DND-41 (cell line): Measurements from ENCODE around the gene TMCC2.
"Not testable (repeated sequence)": the region's sequence is repeated elsewhere in the genome, so short reads cannot be mapped to it uniquely, and the experiment has no call there.

Experiments
- ATAC-seq: fragments of 200-7000 bp; cut with Tn5 transposase; 3 replicates; pipeline ENCODE4 v1.9.1; 2021; ENCODE audit warnings: low read depth; ENCODE audit not compliant: insufficient read depth
- DNase-seq: peaks from one replicate; pipeline ENCODE4 v3.0.0-alpha.2; 2020
- H2AFZ ChIP-seq: 2 replicates; pipeline ENCODE4 v1.6.0; 2012; ENCODE audit warnings: low read depth, low read length
- H3K27ac ChIP-seq: 2 replicates; pipeline ENCODE4 v1.5.1; 2012; ENCODE audit warnings: low read length, inconsistent platforms
- H3K27me3 ChIP-seq: fragments of 200-600 bp; sonication (generic); 2 replicates; pipeline ENCODE4 v1.6.0; 2012; ENCODE audit warnings: low read length, mild to moderate bottlenecking, inconsistent platforms; ENCODE audit not compliant: insufficient read depth, poor library complexity
- H3K36me3 ChIP-seq: 2 replicates; pipeline ENCODE4 v1.5.1; 2012; ENCODE audit warnings: low read length, inconsistent platforms; ENCODE audit not compliant: insufficient read depth
- H3K4me1 ChIP-seq: 2 replicates; pipeline ENCODE4 v1.5.1; 2012; ENCODE audit warnings: mild to moderate bottlenecking, low read length; ENCODE audit not compliant: insufficient read depth
- H3K4me2 ChIP-seq: 2 replicates; pipeline ENCODE4 v1.6.0; 2012; ENCODE audit warnings: mild to moderate bottlenecking, moderate library complexity, low read length, inconsistent platforms; ENCODE audit not compliant: insufficient read depth
- H3K4me3 ChIP-seq, 2 experiments: fragments of 200-600 bp in 1 of 2; shearing (Covaris generic) in 1 of 2; 2 replicates each; pipeline ENCODE4 v1.5.1; 2012 to 2016; ENCODE audit warnings: inconsistent platforms in 2 of 2, low read length in 2 of 2, mild to moderate bottlenecking in 2 of 2, low read depth in 1 of 2, moderate library complexity in 1 of 2
- H3K79me2 ChIP-seq: 2 replicates; pipeline ENCODE4 v1.6.0; 2012; ENCODE audit warnings: low read length, inconsistent platforms; ENCODE audit not compliant: insufficient read depth
- H3K9ac ChIP-seq: 2 replicates; pipeline ENCODE4 v1.6.0; 2012; ENCODE audit warnings: low read depth, mild to moderate bottlenecking, inconsistent platforms, low read length, moderate library complexity
- H3K9me3 ChIP-seq: 2 replicates; pipeline ENCODE4 v1.5.1; 2012; ENCODE audit warnings: low read length, moderate library complexity, mild to moderate bottlenecking, inconsistent platforms; ENCODE audit not compliant: insufficient read depth, severe bottlenecking
- H4K20me1 ChIP-seq: 2 replicates; pipeline ENCODE4 v1.6.0; 2012; ENCODE audit warnings: low read length; ENCODE audit not compliant: insufficient read depth
- EZH2 ChIP-seq: IDR thresholded peaks from 3 replicates; pipeline ENCODE4 v1.6.1; 2012; ENCODE audit warnings: borderline replicate concordance, low read depth, mild to moderate bottlenecking, moderate library complexity, low read length, inconsistent platforms; ENCODE audit not compliant: severe bottlenecking
- TF ChIP-seq, protein P1 (sequence below): IDR thresholded peaks from 2 replicates; pipeline ENCODE4 v1.5.1; 2012; ENCODE audit warnings: borderline replicate concordance, low read length, moderate library complexity, mild to moderate bottlenecking; ENCODE audit not compliant: poor library complexity, severe bottlenecking; ENCODE audit errors: extremely low read depth

The TMCC2 gene

DNA sequence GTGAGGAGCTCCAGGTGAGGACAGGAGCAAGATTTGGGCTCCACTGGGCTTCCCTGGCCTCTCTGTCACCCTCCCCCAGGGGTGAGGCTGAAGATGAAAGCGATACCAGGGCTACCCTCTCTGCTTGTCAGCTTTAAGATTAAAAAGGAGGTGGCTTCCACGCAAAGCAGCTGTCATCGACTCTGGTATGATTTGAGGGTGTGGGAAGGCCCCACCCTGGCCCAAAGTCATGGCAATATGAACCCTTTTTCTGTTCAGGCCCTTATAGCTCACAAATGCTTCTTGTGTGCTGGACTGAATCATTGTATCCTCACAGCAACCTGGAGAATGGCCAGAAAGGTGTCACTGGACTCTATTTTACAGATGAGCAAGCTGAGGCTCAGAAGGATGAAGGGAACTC lies 52.2 kb downstream of the TMCC2 start:
- Histone ChIP-seq H4K20me1 (peaks cover 19% of the 10 kb centered on the region), H3K4me3 (no peak overlapping the region), H3K27ac (no peak overlapping the region), H3K27me3 (peaks cover 4% of the 10 kb centered on the region), H3K9me3 (no peaks in the 10 kb centered on the region), H3K9ac (no peak overlapping the region), H3K4me1 (peaks cover 11% of the 10 kb centered on the region), H3K36me3 (no peaks in the 10 kb centered on the region), H3K4me2 (no peak overlapping the region), H2AFZ (no peak overlapping the region), H3K79me2 (no peaks in the 10 kb centered on the region)
- TF ChIP-seq EZH2, result no peak
- TF ChIP-seq, protein P1, sequence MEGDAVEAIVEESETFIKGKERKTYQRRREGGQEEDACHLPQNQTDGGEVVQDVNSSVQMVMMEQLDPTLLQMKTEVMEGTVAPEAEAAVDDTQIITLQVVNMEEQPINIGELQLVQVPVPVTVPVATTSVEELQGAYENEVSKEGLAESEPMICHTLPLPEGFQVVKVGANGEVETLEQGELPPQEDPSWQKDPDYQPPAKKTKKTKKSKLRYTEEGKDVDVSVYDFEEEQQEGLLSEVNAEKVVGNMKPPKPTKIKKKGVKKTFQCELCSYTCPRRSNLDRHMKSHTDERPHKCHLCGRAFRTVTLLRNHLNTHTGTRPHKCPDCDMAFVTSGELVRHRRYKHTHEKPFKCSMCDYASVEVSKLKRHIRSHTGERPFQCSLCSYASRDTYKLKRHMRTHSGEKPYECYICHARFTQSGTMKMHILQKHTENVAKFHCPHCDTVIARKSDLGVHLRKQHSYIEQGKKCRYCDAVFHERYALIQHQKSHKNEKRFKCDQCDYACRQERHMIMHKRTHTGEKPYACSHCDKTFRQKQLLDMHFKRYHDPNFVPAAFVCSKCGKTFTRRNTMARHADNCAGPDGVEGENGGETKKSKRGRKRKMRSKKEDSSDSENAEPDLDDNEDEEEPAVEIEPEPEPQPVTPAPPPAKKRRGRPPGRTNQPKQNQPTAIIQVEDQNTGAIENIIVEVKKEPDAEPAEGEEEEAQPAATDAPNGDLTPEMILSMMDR, result no peak
- DNase-seq, result no peak
- no peak for ATAC-seq

DNA sequence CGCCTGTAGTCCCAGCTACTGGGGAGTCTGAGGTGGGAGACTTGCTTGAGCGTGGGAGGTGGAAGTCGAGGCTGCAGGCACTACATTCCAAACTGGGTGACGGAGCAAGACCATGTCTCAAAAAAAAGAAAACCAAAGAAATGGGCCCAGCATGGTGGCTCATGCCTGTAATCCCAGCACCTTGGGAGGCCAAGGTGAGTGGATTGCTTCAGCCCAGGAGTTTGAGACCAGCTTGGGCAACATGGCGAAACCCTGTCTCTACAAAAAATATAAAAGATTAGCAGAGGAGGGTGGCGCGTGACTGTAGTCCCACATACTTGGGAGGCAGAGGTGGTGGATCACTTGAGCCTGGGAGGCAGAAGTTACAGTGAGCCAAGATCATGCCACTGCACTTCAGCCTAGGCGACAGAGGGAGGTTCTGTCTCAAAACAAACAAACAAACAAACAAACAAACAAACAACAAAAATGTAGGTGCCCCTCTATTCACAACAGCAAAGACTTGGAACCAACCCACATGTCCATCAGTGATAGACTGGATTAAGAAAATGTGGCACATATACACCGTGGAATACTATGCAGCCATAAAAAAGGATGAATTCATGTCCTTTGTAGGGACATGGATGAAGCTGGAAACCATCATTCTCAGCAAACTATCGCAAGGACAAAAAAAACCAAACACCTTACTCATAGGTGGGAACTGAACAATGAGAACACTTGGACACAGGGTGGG lies 53.1 kb downstream of the TMCC2 start:
- not testable (repeated sequence) for H3K27me3 ChIP-seq

DNA sequence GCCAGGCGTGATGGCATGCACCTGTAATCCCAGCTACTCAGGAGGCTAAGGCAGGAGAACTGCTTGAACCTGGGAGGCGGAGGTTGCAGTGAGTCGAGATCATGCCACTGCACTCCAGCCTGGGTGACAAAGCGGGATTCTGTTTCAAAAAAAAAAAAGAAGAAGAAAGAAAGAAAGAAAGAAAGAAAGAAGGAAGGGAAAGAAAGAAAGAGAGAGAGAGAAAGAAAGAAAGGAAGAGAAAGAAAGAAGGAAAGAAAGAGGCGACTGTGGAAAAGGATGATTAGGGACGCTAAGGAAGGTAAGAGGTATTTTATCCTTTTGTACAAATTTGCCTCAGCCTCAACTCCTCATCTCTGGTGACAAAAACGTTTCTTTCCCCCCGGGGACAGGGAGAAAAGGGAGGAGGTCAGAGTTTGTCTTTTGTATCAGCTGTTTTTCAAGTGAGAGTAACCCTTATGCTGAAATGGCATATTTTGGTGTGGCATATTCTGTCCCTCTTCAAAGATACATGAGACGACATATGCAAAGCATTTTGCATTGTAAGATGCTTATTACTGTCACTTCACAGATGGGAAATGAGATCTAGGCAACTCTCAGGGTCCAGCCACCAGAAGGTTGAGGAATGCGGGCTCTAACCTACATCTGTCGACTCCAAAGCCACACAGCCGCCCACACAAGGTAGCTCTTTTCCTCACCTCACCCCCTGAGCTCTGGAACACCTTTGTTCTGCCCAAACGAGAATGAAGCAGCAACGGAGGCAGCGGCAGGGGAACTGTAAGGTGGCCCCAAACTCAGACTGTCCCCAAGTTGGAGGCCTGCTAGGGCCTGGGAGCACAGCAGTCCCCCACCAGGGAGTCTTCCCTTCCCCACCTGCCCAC lies 55.8 kb downstream of the TMCC2 start:
- TF ChIP-seq EZH2, result no peak
- TF ChIP-seq, protein P1, result no peak
- no peak for DNase-seq
- Histone ChIP-seq H3K36me3 (no peaks in the 10 kb centered on the region), H3K9ac (no peak overlapping the region), H3K4me2 (no peak overlapping the region), H3K4me3 (no peak overlapping the region), H2AFZ (no peak overlapping the region), H4K20me1 (peaks cover 45% of the 10 kb centered on the region), H3K9me3 (no peaks in the 10 kb centered on the region), H3K4me1 (peaks cover 46% of the 10 kb centered on the region), H3K27ac (no peak overlapping the region), H3K79me2 (no peaks in the 10 kb centered on the region), H3K27me3 (no peaks in the 10 kb centered on the region)
- no peak for ATAC-seq

More for the DNA sequence above, 53.1 kb downstream of the TMCC2 start:
- H3K4me2 ChIP-seq, H3K27ac ChIP-seq, H3K9ac ChIP-seq, H3K9me3 ChIP-seq, H3K79me2 ChIP-seq, H3K4me3 ChIP-seq, H3K36me3 ChIP-seq, ATAC-seq, H2AFZ ChIP-seq, DNase-seq: not testable (repeated sequence)
- H3K4me1 ChIP-seq, result peaks cover 20% of the 10 kb centered on the region
- H4K20me1 ChIP-seq, result peaks cover 24% of the 10 kb centered on the region

DNA sequence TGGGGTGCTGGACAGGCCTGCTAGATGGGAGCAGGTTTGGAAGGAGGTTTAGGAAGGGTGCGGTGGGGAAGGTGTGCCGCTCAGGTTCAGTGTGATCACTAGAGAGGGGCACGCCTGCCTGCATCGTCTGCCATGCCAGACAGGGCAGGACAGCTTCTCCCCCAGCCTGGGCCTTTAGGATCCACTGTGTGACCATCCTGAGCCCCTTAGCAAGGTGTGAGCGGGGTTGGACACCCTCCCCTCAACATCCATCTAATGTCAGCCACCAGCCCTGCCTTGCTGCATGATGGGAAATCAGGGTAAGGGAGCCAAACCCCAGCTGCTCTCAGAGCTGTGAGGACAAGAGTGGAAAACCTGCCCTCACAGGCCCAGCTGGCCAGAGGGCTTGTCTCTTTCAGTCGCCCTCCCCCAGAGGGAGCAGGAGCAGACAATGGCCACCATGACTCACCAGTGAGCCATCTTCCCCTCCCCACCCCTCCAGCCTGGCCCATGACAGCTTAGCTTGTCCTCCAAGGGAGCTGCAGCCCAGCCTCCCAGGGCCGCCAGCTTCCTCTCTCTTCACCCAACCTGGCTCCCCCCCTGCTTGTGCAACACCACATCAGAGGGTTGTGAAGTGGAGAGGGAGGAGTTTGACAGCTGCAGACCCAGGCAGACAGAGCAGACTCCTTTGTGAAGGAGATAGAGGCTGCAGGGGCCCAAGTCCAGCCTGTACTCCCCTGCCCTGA lies 56.8 kb downstream of the TMCC2 start:
- Histone ChIP-seq H3K9ac (no peak overlapping the region), H3K4me2 (peak overlapping the region; percentile 56), H3K27me3 (no peaks in the 10 kb centered on the region), H3K4me1 (peaks cover 50% of the 10 kb centered on the region), H3K27ac (peak overlapping the region; percentile 6; the same call in 1 of the 2 replicates), H3K36me3 (no peaks in the 10 kb centered on the region), H3K4me3 (no peak overlapping the region), H2AFZ (no peak overlapping the region), H3K79me2 (no peaks in the 10 kb centered on the region), H4K20me1 (peaks cover 42% of the 10 kb centered on the region), H3K9me3 (no peaks in the 10 kb centered on the region)
- no peak for TF ChIP-seq EZH2
- TF ChIP-seq, protein P1, result peak; percentile 13
- DNase-seq (peak; percentile 92), ATAC-seq (peak; percentile 80)
